CD4-positive, alpha-beta T cell treated with Interleukin-15 for 4 hours (primary cell): ENCODE results near the gene ZC3H7A.
"Not testable (repeated sequence)": the region's sequence is repeated elsewhere in the genome, so short reads cannot be mapped to it uniquely, and the experiment has no call there.

Experiments
- DNase-seq: peaks from one replicate; pipeline ENCODE4 v3.0.0-alpha.2; 2020; ENCODE audit warnings: low spot score

Gene ZC3H7A

DNA sequence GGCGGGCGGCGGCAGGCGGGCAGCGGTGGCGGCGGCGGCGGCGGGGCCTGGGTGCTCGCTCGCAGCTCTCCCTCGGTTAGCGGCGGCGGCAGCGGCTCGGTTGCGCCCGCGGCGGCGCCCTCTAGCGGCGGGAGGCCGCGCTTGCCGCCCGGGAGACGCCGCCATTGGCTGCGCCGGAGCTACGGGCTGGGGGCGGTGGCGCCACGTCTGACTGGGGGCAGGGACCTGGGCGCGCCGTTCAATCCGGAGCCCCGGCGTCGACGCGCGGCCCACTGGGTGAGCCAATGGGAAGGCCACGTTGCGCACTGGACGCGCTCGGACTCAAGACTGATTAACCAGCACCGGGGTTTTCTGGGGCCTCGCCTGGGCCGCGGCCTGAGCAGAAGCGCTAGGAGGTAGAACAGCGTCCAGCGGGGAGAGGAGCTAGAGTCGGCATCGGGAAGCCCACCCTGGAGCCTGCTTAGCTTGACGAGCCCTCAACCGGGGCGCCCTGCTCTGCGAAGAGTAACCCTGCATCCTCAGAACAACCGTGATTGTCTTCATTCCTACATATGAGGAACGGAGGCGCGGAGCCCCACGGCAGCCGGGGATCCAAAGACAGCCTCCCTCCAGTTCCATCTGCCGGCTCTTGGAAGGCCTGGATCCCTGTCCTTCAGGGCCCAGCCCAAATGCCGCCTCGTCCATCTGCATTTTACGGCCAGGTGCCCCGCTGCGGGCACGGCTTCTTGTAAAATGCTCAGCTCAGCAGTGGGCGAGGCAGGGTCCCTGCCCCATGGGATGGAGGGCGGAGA, at the start of gene ZC3H7A:
ZC3H7A (minus strand) TSS at position 93 of the 791 bp plus-strand sequence. CDS start 14,904 bp downstream, outside the sequence.
- DNase-seq = peak; percentile 93

DNA sequence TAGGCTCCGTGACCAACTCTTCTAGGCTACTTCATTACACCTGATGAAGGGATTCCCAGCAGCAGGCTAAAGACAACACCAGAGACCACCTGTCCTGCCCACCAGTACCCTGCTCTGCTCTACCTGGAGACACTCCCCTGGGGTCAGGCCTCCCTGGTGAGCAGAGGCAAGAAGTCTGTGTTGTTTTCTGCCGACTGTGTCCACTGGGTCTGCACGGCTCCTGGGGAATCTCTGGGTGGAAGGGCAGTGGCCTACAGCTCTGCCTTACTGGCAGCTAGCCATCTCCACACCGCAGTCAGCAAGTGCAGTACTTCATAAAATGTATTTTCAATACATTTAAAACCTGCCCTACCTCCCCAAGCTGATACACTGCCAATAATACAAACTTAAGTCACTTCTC, 47.4 kb upstream of the ZC3H7A start:
- no peak for DNase-seq

- no peak for DNase-seq
These were observed 46.8 kb upstream of the ZC3H7A start for GRCh38 chr16:11843861-11844260.

GRCh38 chr16:11843206-11843605, 46.1 kb upstream of the ZC3H7A start:
- no peak for DNase-seq

DNA sequence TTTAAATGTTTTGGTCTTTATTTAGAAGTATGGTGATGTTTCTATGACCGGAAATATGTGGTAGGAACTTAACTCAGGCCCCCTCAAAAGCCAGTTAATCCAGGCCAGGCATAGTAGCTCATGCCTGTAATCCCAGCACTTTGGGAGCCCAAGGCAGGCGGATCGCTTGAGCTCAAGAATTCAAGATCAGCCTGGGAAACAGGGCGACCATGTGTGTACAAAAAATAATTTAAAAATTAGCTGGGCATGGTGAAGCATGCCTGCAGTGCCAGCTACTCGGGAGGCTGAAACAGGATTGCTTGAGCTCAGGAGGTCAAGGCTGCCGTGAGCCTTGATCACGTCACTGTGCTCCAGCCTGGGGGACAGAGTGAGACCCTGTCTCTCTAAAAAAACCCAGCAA, 44.0 kb upstream of the ZC3H7A start:
- DNase-seq = no peak

DNA sequence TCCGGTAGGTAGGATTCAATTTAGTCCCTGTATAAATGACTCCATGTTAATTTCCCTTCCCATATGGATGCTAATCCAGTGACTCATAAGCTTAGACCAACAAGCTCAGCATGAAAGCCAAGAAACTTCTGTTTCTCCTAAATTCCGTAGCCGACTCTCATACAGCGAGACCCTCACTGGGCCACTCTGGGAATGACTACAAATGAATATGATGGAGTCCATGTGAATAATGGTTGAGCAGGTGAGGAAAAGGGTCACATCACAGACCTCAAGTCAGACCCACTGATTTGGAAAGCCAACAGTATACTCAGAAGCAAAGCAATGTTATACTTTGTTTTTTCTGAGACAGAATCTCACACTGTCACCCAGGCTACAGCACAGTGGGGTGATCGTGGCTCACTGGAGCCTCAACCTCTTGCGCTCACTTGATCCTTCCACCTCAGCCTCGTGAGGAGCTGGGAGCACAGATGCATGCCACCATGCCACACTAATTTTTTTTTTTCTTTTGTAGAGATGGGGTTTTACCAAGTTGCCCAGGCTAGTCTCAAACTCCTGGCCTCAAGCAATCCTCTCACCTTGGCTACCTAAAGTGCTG, 39.7 kb upstream of the ZC3H7A start:
- DNase-seq = no peak

GRCh38 chr16:11835891-11836649, 39.0 kb upstream of the ZC3H7A start:
- DNase-seq = no peak

- no peak for DNase-seq
These were observed 38.3 kb upstream of the ZC3H7A start for GRCh38 chr16:11835309-11835708.

- DNase-seq = no peak
These were observed 37.1 kb upstream of the ZC3H7A start for GRCh38 chr16:11833951-11834695.

GRCh38 chr16:11828696-11829095, 31.6 kb upstream of the ZC3H7A start:
- no peak for DNase-seq

- DNase-seq = not testable (repeated sequence)
These were observed 28.6 kb upstream of the ZC3H7A start for GRCh38 chr16:11825520-11826165.

GRCh38 chr16:11824362-11824761, 27.3 kb upstream of the ZC3H7A start:
- no peak for DNase-seq

DNA sequence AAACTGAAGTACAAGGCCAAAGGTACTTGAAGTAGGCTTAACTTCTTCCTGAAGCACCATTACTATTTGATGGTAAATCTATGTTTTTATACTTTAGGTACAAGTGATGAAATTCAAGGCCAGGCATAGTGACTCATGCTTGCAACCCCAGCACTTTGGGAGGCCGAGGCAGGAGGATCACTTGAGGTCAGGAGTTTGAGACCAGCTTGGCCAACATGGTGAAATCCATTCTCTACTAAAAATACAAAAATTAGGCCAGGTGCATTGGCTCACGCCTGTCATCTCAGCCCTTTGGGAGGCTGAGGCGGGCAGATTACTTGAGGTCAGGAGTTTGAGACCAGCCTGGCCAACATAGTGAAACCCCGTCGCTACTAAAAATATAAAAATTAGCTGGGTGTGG, 26.6 kb upstream of the ZC3H7A start:
- not testable (repeated sequence) for DNase-seq

GRCh38 chr16:11819798-11820197, 22.7 kb upstream of the ZC3H7A start:
- DNase-seq = no peak

DNA sequence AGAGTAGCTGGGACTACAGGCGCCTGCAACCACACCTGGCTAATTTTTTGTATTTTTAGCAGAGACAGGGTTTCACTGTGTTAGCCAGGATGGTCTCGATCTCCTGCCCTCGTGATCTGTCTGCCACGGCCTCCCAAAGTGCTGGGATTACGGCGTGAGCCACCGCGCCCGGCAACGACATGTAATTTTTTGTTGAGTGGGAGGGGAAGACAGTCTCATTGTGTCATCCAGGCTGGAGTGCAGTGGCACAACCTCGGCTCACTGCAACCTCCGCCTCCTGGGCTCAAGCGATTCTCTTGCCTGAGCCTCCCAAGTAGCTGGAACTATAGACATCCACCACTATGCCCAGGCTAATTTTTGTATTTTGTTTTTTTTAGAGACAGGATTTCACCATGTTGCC, 21.9 kb upstream of the ZC3H7A start:
- DNase-seq = not testable (repeated sequence)

DNA sequence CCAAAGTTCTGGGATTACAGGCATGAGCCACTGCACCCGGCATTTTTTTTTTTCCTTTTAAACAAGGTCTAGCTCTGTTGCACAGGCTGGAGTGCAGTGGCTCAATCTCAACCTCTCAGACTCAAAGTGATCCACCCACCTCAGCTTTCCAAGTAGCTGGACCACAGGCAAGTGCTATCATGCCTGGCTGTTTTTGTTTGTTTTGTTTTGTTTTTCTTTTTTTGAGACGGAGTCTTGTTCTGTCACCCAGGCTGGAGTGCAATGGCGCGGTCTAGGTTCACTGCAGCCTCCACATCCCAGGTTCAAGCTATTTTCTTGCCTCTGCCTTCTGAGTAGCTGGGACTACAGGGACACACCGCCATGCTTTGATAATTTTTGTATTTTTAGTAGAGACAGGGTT, 19.1 kb upstream of the ZC3H7A start:
- DNase-seq = no peak

- DNase-seq = not testable (repeated sequence)
These were observed 17.7 kb upstream of the ZC3H7A start for GRCh38 chr16:11814800-11815199.

GRCh38 chr16:11806721-11807120, 9.7 kb upstream of the ZC3H7A start:
- DNase-seq = no peak

DNA sequence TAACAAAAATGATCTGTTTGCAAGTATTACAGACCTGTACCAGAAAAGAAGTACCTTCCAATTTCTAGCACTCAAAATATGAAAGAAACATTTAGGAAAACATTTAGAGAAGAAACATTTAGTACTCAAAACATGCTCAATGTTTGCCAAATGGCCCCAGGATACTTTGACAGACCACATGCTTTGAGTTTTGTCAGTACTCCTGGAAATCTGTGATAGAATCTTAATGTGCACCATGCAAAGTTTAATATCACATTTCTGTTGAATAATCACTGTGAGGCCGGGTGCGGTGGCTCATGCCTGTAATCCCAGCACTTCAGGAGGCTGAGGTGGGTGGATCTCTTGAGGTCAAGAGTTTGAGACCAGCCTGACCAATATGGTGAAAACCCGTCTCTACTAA, 8.5 kb upstream of the ZC3H7A start:
- no peak for DNase-seq

GRCh38 chr16:11801481-11802021, 4.5 kb upstream of the ZC3H7A start:
- DNase-seq = no peak

DNA sequence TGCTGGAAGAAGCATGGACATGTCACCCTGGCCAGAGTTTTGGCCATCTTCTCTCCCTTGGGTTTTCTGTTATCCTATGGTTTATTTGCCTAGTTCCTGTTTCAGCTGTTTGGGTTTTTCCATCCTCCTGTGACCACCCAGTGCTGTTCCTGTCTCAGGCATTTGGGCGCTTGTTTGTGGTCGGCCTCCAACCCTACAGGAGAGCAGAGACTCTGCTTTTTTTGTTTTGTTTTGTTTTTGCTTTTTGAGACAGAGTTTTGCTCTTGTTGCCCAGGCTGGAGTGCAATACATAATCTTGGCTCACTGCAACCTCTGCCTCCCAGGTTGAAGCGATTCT, 3.3 kb upstream of the ZC3H7A start:
- DNase-seq = no peak
